ENCODE results near the gene ZSWIM6. TPM values are rescaled to one million over a fixed set of nuclear protein-coding genes. Genes with fewer than 3 reads are reported as not detected.

ZSWIM6 gene
- 1 to 10 TPM; 5.5 to 5.7 TPM for total RNA-seq

GRCh38 chr5:61331407-61332357 lies at the start of gene ZSWIM6:
TSS of gene ZSWIM6 (plus strand) at chr5:61332258. CDS start at chr5:61332273, 15 bp downstream.
- Mint-ChIP-seq H3K9me3 (no peaks in the 10 kb centered on the region), H3K4me3 (peak within 1 kb of the TSS; percentile 84), H3K27ac (peak within 1 kb of the TSS; percentile 87), H3K27me3 (peaks cover 17% of the 10 kb centered on the region), H3K36me3 (peaks cover 7% of the 10 kb centered on the region), H3K4me1 (ENCODE audit: low read depth) (peaks cover 43% of the 10 kb centered on the region)
- intact Hi-C loops (cut with micrococcal nuclease): loop anchor here (1.0 to 10.0 kb wide), 15 partner anchors 25 to 1083 kb away; partner anchors contain the start of genes DEPDC1B, ERCC8, IPO11 and KIF2A
- POLR2A ChIA-PET: interaction anchor here (0.6 to 1.7 kb wide), 6 partner anchors 25 to 1072 kb away, joined by 3 to 12 read pairs (median 3); partner anchors contain the start of genes DEPDC1B, DIMT1, ERCC8 and NDUFAF2
- peak; percentile 98 for DNase-seq
- CTCF ChIA-PET: interaction anchor here (0.6 to 2.0 kb wide), 12 partner anchors 8 to 387 kb away, joined by 3 to 5 read pairs (median 3); partner anchors contain the start of genes ERCC8 and NDUFAF2

- CTCF ChIA-PET: no interaction called here
- no peaks in the 10 kb centered on the region for H3K36me3 Mint-ChIP-seq
- no peaks in the 10 kb centered on the region for H3K9me3 Mint-ChIP-seq
- no peaks in the 10 kb centered on the region for H3K27me3 Mint-ChIP-seq
- peaks cover 8% of the 10 kb centered on the region for H3K4me1 Mint-ChIP-seq (ENCODE audit: low read depth)
- no peak for DNase-seq
- no peak overlapping the region for H3K4me3 Mint-ChIP-seq
- H3K27ac Mint-ChIP-seq: no peak overlapping the region
- POLR2A ChIA-PET: no interaction called here
- intact Hi-C loops (cut with micrococcal nuclease): loop anchor here (5.0 kb wide), 2 partner anchors 124 to 336 kb away; partner anchors contain the start of genes ERCC8 and NDUFAF2
Measured at GRCh38 chr5:61283471-61283870, 48.6 kb upstream of the ZSWIM6 start.

GRCh38 chr5:61285531-61285930 lies 46.5 kb upstream of the ZSWIM6 start:
- POLR2A ChIA-PET: interaction anchor here (1.2 kb wide), 1 partner anchor 241 kb away, joined by 3 read pairs; no protein-coding TSS in a partner anchor
- DNase-seq: no peak
- Mint-ChIP-seq H3K4me3 (no peak overlapping the region), H3K27ac (no peak overlapping the region), H3K4me1 (ENCODE audit: low read depth) (peaks cover 7% of the 10 kb centered on the region), H3K36me3 (no peaks in the 10 kb centered on the region), H3K27me3 (no peaks in the 10 kb centered on the region), H3K9me3 (no peaks in the 10 kb centered on the region)
- intact Hi-C loops (cut with micrococcal nuclease): no loop called here
- CTCF ChIA-PET: interaction anchor here (1.3 kb wide), 1 partner anchor 372 kb away, joined by 3 read pairs; no protein-coding TSS in a partner anchor

- POLR2A ChIA-PET: no interaction called here
- H3K4me3 Mint-ChIP-seq: no peak overlapping the region
- no peaks in the 10 kb centered on the region for H3K27me3 Mint-ChIP-seq
- CTCF ChIA-PET: no interaction called here
- intact Hi-C loops (cut with micrococcal nuclease): no loop called here
- no peaks in the 10 kb centered on the region for H3K36me3 Mint-ChIP-seq
- H3K4me1 Mint-ChIP-seq (ENCODE audit: low read depth): no peaks in the 10 kb centered on the region
- no peak for DNase-seq
- H3K9me3 Mint-ChIP-seq: no peaks in the 10 kb centered on the region
- no peak overlapping the region for H3K27ac Mint-ChIP-seq
Measured at GRCh38 chr5:61286446-61287132, 45.5 kb upstream of the ZSWIM6 start.

- H3K4me3 Mint-ChIP-seq: no peak overlapping the region
- ChIA-PET CTCF (no interaction called here), POLR2A (no interaction called here)
- H3K27me3 Mint-ChIP-seq: no peaks in the 10 kb centered on the region
- H3K27ac Mint-ChIP-seq: no peak overlapping the region
- no peaks in the 10 kb centered on the region for H3K9me3 Mint-ChIP-seq
- no peaks in the 10 kb centered on the region for H3K36me3 Mint-ChIP-seq
- no peaks in the 10 kb centered on the region for H3K4me1 Mint-ChIP-seq (ENCODE audit: low read depth)
- DNase-seq: no peak
- intact Hi-C loops (cut with micrococcal nuclease): no loop called here
Measured at GRCh38 chr5:61287474-61287873, 44.6 kb upstream of the ZSWIM6 start.

GRCh38 chr5:61289241-61289640 lies 42.8 kb upstream of the ZSWIM6 start:
- intact Hi-C loops (cut with micrococcal nuclease): no loop called here
- ChIA-PET POLR2A (no interaction called here), CTCF (no interaction called here)

GRCh38 chr5:61289669-61290306 lies 42.3 kb upstream of the ZSWIM6 start:
- no peak for DNase-seq
- Mint-ChIP-seq H3K27ac (no peak overlapping the region), H3K4me3 (no peak overlapping the region), H3K4me1 (ENCODE audit: low read depth) (peaks cover 5% of the 10 kb centered on the region), H3K27me3 (no peaks in the 10 kb centered on the region), H3K9me3 (no peaks in the 10 kb centered on the region), H3K36me3 (no peaks in the 10 kb centered on the region)
- CTCF ChIA-PET: no interaction called here
- POLR2A ChIA-PET: interaction anchor here (0.7 kb wide), 1 partner anchor 42 kb away, joined by 3 read pairs; no protein-coding TSS in a partner anchor
- intact Hi-C loops (cut with micrococcal nuclease): no loop called here

More at GRCh38 chr5:61289241-61289640, 42.8 kb upstream of the ZSWIM6 start:
- no peak overlapping the region for H3K27ac Mint-ChIP-seq
- H3K4me1 Mint-ChIP-seq (ENCODE audit: low read depth): peaks cover 5% of the 10 kb centered on the region
- DNase-seq: no peak
- no peaks in the 10 kb centered on the region for H3K9me3 Mint-ChIP-seq
- H3K4me3 Mint-ChIP-seq: no peak overlapping the region
- H3K36me3 Mint-ChIP-seq: no peaks in the 10 kb centered on the region
- no peaks in the 10 kb centered on the region for H3K27me3 Mint-ChIP-seq

- Mint-ChIP-seq H3K27ac (no peak overlapping the region), H3K27me3 (no peaks in the 10 kb centered on the region), H3K9me3 (no peaks in the 10 kb centered on the region), H3K36me3 (no peaks in the 10 kb centered on the region), H3K4me3 (no peak overlapping the region), H3K4me1 (ENCODE audit: low read depth) (peaks cover 5% of the 10 kb centered on the region)
- intact Hi-C loops (cut with micrococcal nuclease): no loop called here
- ChIA-PET CTCF (no interaction called here), POLR2A (interaction anchor here (0.7 kb wide), 1 partner anchor 41 kb away, joined by 3 read pairs; no protein-coding TSS in a partner anchor)
- no peak for DNase-seq
Measured at GRCh38 chr5:61290791-61291210, 41.3 kb upstream of the ZSWIM6 start.

- H3K4me1 Mint-ChIP-seq (ENCODE audit: low read depth): peaks cover 5% of the 10 kb centered on the region
- no peak overlapping the region for H3K4me3 Mint-ChIP-seq
- no peaks in the 10 kb centered on the region for H3K9me3 Mint-ChIP-seq
- no peak overlapping the region for H3K27ac Mint-ChIP-seq
- POLR2A ChIA-PET: no interaction called here
- DNase-seq: no peak
- no peaks in the 10 kb centered on the region for H3K36me3 Mint-ChIP-seq
- intact Hi-C loops (cut with micrococcal nuclease): no loop called here
- CTCF ChIA-PET: no interaction called here
- no peaks in the 10 kb centered on the region for H3K27me3 Mint-ChIP-seq
Measured at GRCh38 chr5:61292062-61292657, 39.9 kb upstream of the ZSWIM6 start.

GRCh38 chr5:61293071-61293470 lies 39.0 kb upstream of the ZSWIM6 start:
- H3K27ac Mint-ChIP-seq: no peak overlapping the region
- intact Hi-C loops (cut with micrococcal nuclease): no loop called here
- ChIA-PET CTCF (no interaction called here), POLR2A (no interaction called here)
- H3K36me3 Mint-ChIP-seq: no peaks in the 10 kb centered on the region
- no peaks in the 10 kb centered on the region for H3K27me3 Mint-ChIP-seq
- no peak for DNase-seq
- H3K4me1 Mint-ChIP-seq (ENCODE audit: low read depth): peaks cover 5% of the 10 kb centered on the region
- H3K9me3 Mint-ChIP-seq: no peaks in the 10 kb centered on the region
- no peak overlapping the region for H3K4me3 Mint-ChIP-seq

- no peaks in the 10 kb centered on the region for H3K27me3 Mint-ChIP-seq
- ChIA-PET CTCF (no interaction called here), POLR2A (no interaction called here)
- H3K27ac Mint-ChIP-seq: no peak overlapping the region
- no peak for DNase-seq
- no peaks in the 10 kb centered on the region for H3K9me3 Mint-ChIP-seq
- H3K36me3 Mint-ChIP-seq: no peaks in the 10 kb centered on the region
- peaks cover 5% of the 10 kb centered on the region for H3K4me1 Mint-ChIP-seq (ENCODE audit: low read depth)
- H3K4me3 Mint-ChIP-seq: no peak overlapping the region
- intact Hi-C loops (cut with micrococcal nuclease): no loop called here
Measured at GRCh38 chr5:61293873-61294272, 38.2 kb upstream of the ZSWIM6 start.

All from activated CD4-positive, alpha-beta memory T cell treated with anti-CD3 and anti-CD28 coated beads for 36 hours (primary cell).